Measurements from ENCODE around the gene SPIB. TPM values are rescaled to one million over a fixed set of nuclear protein-coding genes. Genes with fewer than 3 reads are reported as not detected.

Gene SPIB
- total RNA-seq, 2 donors from 2014 or later: 0.11 to 2.6 TPM

- no peak for DNase-seq
- Mint-ChIP-seq H3K36me3 (ENCODE audit: low read depth) (peaks cover 19% of the 10 kb centered on the region), H3K27me3 (ENCODE audit: insufficient read depth) (peaks cover 13% of the 10 kb centered on the region), H3K4me1 (peaks cover 13% of the 10 kb centered on the region), H3K27ac (no peak overlapping the region), H3K9me3 (no peaks in the 10 kb centered on the region), H3K4me3 (no peak overlapping the region)
- Histone ChIP-seq H3K9ac (ENCODE audit: extremely low read depth, low read length, poor library complexity, severe bottlenecking) (no peak overlapping the region), H3K4me3 (ENCODE audit: low read length) (no peak overlapping the region), H3K36me3 (ENCODE audit: control insufficient read depth, insufficient read depth, low read length) (peaks cover 7% of the 10 kb centered on the region), H3K4me1 (ENCODE audit: control insufficient read depth, insufficient read depth, low read length) (no peaks in the 10 kb centered on the region), H3K9me3 (ENCODE audit: control insufficient read depth, low read length) (no peaks in the 10 kb centered on the region), H3K27ac (ENCODE audit: low read depth, low read length) (no peak overlapping the region), H3K27me3 (ENCODE audit: control insufficient read depth, insufficient read depth, low read length, poor library complexity, severe bottlenecking) (peaks cover 22% of the 10 kb centered on the region)
- 95 to 99% methylated on average over 23 to 35 of the region's 35 CpGs for WGBS, 2 experiments (ENCODE audit: insufficient coverage in 1 of 2, insufficient read length in 1 of 2)
- TF ChIP-seq CTCF (conservative IDR thresholded peaks at IDR 0.05): no peak
These were observed 2.4 kb upstream of the SPIB start for GRCh38 chr19:50416034-50416977.

GRCh38 chr19:50417111-50418081, 1.3 kb upstream of the SPIB start:
- 87 to 90% methylated on average over 17 to 37 of the region's 42 CpGs for WGBS, 2 experiments (ENCODE audit: insufficient coverage in 1 of 2, insufficient read length in 1 of 2)
- Mint-ChIP-seq H3K27ac (no peak overlapping the region), H3K36me3 (ENCODE audit: low read depth) (peaks cover 16% of the 10 kb centered on the region), H3K9me3 (no peaks in the 10 kb centered on the region), H3K27me3 (ENCODE audit: insufficient read depth) (peaks cover 13% of the 10 kb centered on the region), H3K4me3 (no peak overlapping the region), H3K4me1 (peaks cover 13% of the 10 kb centered on the region)
- H3K9ac ChIP-seq (ENCODE audit: extremely low read depth, low read length, poor library complexity, severe bottlenecking): no peak overlapping the region
- no peak overlapping the region for H3K27ac ChIP-seq (ENCODE audit: low read depth, low read length)
- peaks cover 7% of the 10 kb centered on the region for H3K36me3 ChIP-seq (ENCODE audit: control insufficient read depth, insufficient read depth, low read length)
- no peak for TF ChIP-seq CTCF (conservative IDR thresholded peaks at IDR 0.05)
- no peak for DNase-seq
- no peaks in the 10 kb centered on the region for H3K4me1 ChIP-seq (ENCODE audit: control insufficient read depth, insufficient read depth, low read length)
- no peak overlapping the region for H3K4me3 ChIP-seq (ENCODE audit: low read length)
- no peaks in the 10 kb centered on the region for H3K9me3 ChIP-seq (ENCODE audit: control insufficient read depth, low read length)
- peaks cover 22% of the 10 kb centered on the region for H3K27me3 ChIP-seq (ENCODE audit: control insufficient read depth, insufficient read depth, low read length, poor library complexity, severe bottlenecking)

- Histone ChIP-seq H3K36me3 (ENCODE audit: control insufficient read depth, insufficient read depth, low read length) (no peaks in the 10 kb centered on the region), H3K9ac (ENCODE audit: extremely low read depth, low read length, poor library complexity, severe bottlenecking) (no peak overlapping the region), H3K9me3 (ENCODE audit: control insufficient read depth, low read length) (no peaks in the 10 kb centered on the region), H3K27me3 (ENCODE audit: control insufficient read depth, insufficient read depth, low read length, poor library complexity, severe bottlenecking) (peaks cover 22% of the 10 kb centered on the region), H3K27ac (ENCODE audit: low read depth, low read length) (no peak overlapping the region), H3K4me3 (ENCODE audit: low read length) (no peak overlapping the region), H3K4me1 (ENCODE audit: control insufficient read depth, insufficient read depth, low read length) (no peaks in the 10 kb centered on the region)
- TF ChIP-seq CTCF (conservative IDR thresholded peaks at IDR 0.05): no peak
- H3K27ac Mint-ChIP-seq: no peak overlapping the region
- peak overlapping the region; percentile 29 for H3K4me3 Mint-ChIP-seq
- H3K4me1 Mint-ChIP-seq: peaks cover 13% of the 10 kb centered on the region
- peaks cover 4% of the 10 kb centered on the region for H3K36me3 Mint-ChIP-seq (ENCODE audit: low read depth)
- DNase-seq: no peak
- WGBS, 2 experiments (ENCODE audit: insufficient coverage in 1 of 2, insufficient read length in 1 of 2): 19 to 21% methylated on average over 11 to 14 of the region's 14 CpGs
- no peaks in the 10 kb centered on the region for H3K9me3 Mint-ChIP-seq
- H3K27me3 Mint-ChIP-seq (ENCODE audit: insufficient read depth): peaks cover 13% of the 10 kb centered on the region
These were observed 363 bp downstream of the SPIB start for GRCh38 chr19:50419022-50419579.
